Stimulated activated CD4-positive, alpha-beta T cell treated with anti-CD3 and anti-CD28 coated beads, Interleukin-12 subunit alpha, Interleukin-12 subunit beta, amount 100 ng/mL, for 4 hours (primary cell): ENCODE measurements around the gene DAB2IP.

ENCODE experiments used
- DNase-seq: peaks from one replicate; pipeline ENCODE4 v3.0.0-alpha.2; 2020

The DAB2IP gene

GRCh38 chr9:121807823-121808278 lies 156.4 kb downstream of the DAB2IP start:
- DNase-seq: no peak

- no peak for DNase-seq
Observed at GRCh38 chr9:121808781-121809180, 157.3 kb downstream of the DAB2IP start.

GRCh38 chr9:121809356-121810050 lies 158.1 kb downstream of the DAB2IP start:
- DNase-seq: no peak

GRCh38 chr9:121810489-121810888 lies 159.1 kb downstream of the DAB2IP start:
- DNase-seq: no peak

GRCh38 chr9:121811140-121811539 lies 159.7 kb downstream of the DAB2IP start:
- no peak for DNase-seq

GRCh38 chr9:121811751-121812150 lies 160.3 kb downstream of the DAB2IP start:
- no peak for DNase-seq

- DNase-seq: no peak
Observed at GRCh38 chr9:121812159-121812735, 160.8 kb downstream of the DAB2IP start.

- no peak for DNase-seq
Observed at GRCh38 chr9:121813519-121814210, 162.2 kb downstream of the DAB2IP start.

GRCh38 chr9:121814594-121814993 lies 163.2 kb downstream of the DAB2IP start:
- no peak for DNase-seq

- no peak for DNase-seq
Observed at GRCh38 chr9:121815084-121815483, 163.7 kb downstream of the DAB2IP start.

GRCh38 chr9:121815546-121816448 lies 164.4 kb downstream of the DAB2IP start:
- no peak for DNase-seq

- DNase-seq: no peak
Observed at GRCh38 chr9:121816449-121816817, 165.0 kb downstream of the DAB2IP start.

- no peak for DNase-seq
Observed at GRCh38 chr9:121816845-121817450, 165.5 kb downstream of the DAB2IP start.

GRCh38 chr9:121817476-121817875 lies 166.0 kb downstream of the DAB2IP start:
- no peak for DNase-seq

- no peak for DNase-seq
Observed at GRCh38 chr9:121818016-121818661, 166.7 kb downstream of the DAB2IP start.

- DNase-seq: no peak
Observed at GRCh38 chr9:121818841-121819427, 167.5 kb downstream of the DAB2IP start.

GRCh38 chr9:121819428-121820231 lies 168.2 kb downstream of the DAB2IP start:
- DNase-seq: no peak

GRCh38 chr9:121820286-121821005 lies 169.0 kb downstream of the DAB2IP start:
- DNase-seq: no peak

GRCh38 chr9:121821326-121821725 lies 169.9 kb downstream of the DAB2IP start:
- DNase-seq: no peak
